H1 (cell line): ENCODE measurements around the gene UBL4A. TPM values are rescaled to one million over a fixed set of nuclear protein-coding genes. Genes with fewer than 3 reads are reported as not detected.

Experiments
- CHD1 ChIP-seq: IDR thresholded peaks from 2 replicates; pipeline ENCODE4 v1.6.1; 2012; ENCODE audit warnings: low read depth, low read length, improper control_type of control experiment
- CREB1 ChIP-seq: IDR thresholded peaks from 2 replicates; pipeline ENCODE4 v1.6.1; 2012; ENCODE audit warnings: inconsistent platforms
- GTF2F1 ChIP-seq: IDR thresholded peaks from 2 replicates; pipeline ENCODE4 v1.6.1; 2012; ENCODE audit warnings: low read depth, low read length, improper control_type of control experiment, borderline replicate concordance
- HDAC6 ChIP-seq: IDR thresholded peaks from one replicate; pipeline ENCODE4 v1.7.1; 2012; ENCODE audit warnings: low read depth, mild to moderate bottlenecking, inconsistent platforms, low read length, moderate library complexity
- JUND ChIP-seq: IDR thresholded peaks from 2 replicates; pipeline ENCODE4 v1.6.1; 2011; ENCODE audit warnings: mild to moderate bottlenecking, improper control_type of control experiment, low read length
- KDM1A ChIP-seq: fragments of 200-600, 300-600 bp; sonication (generic); IDR thresholded peaks from 2 replicates; pipeline ENCODE4 v1.7.1; 2016; ENCODE audit warnings: mild to moderate bottlenecking, low read length, borderline replicate concordance
- KDM5A ChIP-seq: fragments of 200-600 bp; IDR thresholded peaks from 2 replicates; pipeline ENCODE4 v1.7.1; 2012; ENCODE audit warnings: mild to moderate bottlenecking, low read length, inconsistent platforms, mixed read lengths
- POLR2AphosphoS5 ChIP-seq: IDR thresholded peaks from 2 replicates; pipeline ENCODE4 v1.6.1; 2011; ENCODE audit warnings: low read depth, low read length
- RFX5 ChIP-seq: IDR thresholded peaks from 2 replicates; pipeline ENCODE4 v1.6.1; 2011; ENCODE audit warnings: low read depth, low read length, improper control_type of control experiment, borderline replicate concordance
- SP2 ChIP-seq: IDR thresholded peaks from 2 replicates; pipeline ENCODE4 v1.6.1; 2012; ENCODE audit warnings: mild to moderate bottlenecking, low read length, inconsistent platforms
- SP4 ChIP-seq: IDR thresholded peaks from 2 replicates; pipeline ENCODE4 v1.6.1; 2012; ENCODE audit warnings: low read length, inconsistent platforms
- TEAD4 ChIP-seq: IDR thresholded peaks from 2 replicates; pipeline ENCODE4 v1.6.1; 2012; ENCODE audit warnings: low read depth, low read length, inconsistent platforms, mixed read lengths
- polyA plus RNA-seq, 7 experiments: library from polyadenylated mRNA; depleted of rRNA in 3 of 7; stranded (reverse) in 5 of 7; unstranded in 2 of 7; fragments of >200 nt in 5 of 7; fragments of 200-250 nt in 2 of 7; gene quantifications; 1 replicate in 5 of 7; 2 replicates in 1 of 7; 4 replicates in 1 of 7; pipeline versions ENCODE4 v1.2.1 to v1.2.3, GENCODE V29; 2011 to 2013; ENCODE audit warnings: missing spikeins in 2 of 7, mixed read lengths in 2 of 7
- total RNA-seq: library from RNA; stranded (reverse); fragmentation: NEBNext Ultra II Directional; extraction: Animal tissue kit (Norgen Biotek cat#: 25700); gene quantifications from 2 replicates; pipeline ENCODE4 v1.2.1, GENCODE V29; 2021
- TF ChIP-seq, protein P1 (sequence below): fragments of 300-600 bp; sonication (generic); IDR thresholded peaks from 2 replicates; pipeline ENCODE4 v1.7.1; 2012; ENCODE audit warnings: low read length, moderate library complexity, mild to moderate bottlenecking, inconsistent platforms; ENCODE audit not compliant: insufficient replicate concordance

The UBL4A gene
- total and polyA plus RNA-seq, 2 of the 8 experiments (the other 6 are each of a cell fraction or from before 2014, with no cell fraction given) = 23.1 to 31.7 TPM

- TF ChIP-seq, protein P1, sequence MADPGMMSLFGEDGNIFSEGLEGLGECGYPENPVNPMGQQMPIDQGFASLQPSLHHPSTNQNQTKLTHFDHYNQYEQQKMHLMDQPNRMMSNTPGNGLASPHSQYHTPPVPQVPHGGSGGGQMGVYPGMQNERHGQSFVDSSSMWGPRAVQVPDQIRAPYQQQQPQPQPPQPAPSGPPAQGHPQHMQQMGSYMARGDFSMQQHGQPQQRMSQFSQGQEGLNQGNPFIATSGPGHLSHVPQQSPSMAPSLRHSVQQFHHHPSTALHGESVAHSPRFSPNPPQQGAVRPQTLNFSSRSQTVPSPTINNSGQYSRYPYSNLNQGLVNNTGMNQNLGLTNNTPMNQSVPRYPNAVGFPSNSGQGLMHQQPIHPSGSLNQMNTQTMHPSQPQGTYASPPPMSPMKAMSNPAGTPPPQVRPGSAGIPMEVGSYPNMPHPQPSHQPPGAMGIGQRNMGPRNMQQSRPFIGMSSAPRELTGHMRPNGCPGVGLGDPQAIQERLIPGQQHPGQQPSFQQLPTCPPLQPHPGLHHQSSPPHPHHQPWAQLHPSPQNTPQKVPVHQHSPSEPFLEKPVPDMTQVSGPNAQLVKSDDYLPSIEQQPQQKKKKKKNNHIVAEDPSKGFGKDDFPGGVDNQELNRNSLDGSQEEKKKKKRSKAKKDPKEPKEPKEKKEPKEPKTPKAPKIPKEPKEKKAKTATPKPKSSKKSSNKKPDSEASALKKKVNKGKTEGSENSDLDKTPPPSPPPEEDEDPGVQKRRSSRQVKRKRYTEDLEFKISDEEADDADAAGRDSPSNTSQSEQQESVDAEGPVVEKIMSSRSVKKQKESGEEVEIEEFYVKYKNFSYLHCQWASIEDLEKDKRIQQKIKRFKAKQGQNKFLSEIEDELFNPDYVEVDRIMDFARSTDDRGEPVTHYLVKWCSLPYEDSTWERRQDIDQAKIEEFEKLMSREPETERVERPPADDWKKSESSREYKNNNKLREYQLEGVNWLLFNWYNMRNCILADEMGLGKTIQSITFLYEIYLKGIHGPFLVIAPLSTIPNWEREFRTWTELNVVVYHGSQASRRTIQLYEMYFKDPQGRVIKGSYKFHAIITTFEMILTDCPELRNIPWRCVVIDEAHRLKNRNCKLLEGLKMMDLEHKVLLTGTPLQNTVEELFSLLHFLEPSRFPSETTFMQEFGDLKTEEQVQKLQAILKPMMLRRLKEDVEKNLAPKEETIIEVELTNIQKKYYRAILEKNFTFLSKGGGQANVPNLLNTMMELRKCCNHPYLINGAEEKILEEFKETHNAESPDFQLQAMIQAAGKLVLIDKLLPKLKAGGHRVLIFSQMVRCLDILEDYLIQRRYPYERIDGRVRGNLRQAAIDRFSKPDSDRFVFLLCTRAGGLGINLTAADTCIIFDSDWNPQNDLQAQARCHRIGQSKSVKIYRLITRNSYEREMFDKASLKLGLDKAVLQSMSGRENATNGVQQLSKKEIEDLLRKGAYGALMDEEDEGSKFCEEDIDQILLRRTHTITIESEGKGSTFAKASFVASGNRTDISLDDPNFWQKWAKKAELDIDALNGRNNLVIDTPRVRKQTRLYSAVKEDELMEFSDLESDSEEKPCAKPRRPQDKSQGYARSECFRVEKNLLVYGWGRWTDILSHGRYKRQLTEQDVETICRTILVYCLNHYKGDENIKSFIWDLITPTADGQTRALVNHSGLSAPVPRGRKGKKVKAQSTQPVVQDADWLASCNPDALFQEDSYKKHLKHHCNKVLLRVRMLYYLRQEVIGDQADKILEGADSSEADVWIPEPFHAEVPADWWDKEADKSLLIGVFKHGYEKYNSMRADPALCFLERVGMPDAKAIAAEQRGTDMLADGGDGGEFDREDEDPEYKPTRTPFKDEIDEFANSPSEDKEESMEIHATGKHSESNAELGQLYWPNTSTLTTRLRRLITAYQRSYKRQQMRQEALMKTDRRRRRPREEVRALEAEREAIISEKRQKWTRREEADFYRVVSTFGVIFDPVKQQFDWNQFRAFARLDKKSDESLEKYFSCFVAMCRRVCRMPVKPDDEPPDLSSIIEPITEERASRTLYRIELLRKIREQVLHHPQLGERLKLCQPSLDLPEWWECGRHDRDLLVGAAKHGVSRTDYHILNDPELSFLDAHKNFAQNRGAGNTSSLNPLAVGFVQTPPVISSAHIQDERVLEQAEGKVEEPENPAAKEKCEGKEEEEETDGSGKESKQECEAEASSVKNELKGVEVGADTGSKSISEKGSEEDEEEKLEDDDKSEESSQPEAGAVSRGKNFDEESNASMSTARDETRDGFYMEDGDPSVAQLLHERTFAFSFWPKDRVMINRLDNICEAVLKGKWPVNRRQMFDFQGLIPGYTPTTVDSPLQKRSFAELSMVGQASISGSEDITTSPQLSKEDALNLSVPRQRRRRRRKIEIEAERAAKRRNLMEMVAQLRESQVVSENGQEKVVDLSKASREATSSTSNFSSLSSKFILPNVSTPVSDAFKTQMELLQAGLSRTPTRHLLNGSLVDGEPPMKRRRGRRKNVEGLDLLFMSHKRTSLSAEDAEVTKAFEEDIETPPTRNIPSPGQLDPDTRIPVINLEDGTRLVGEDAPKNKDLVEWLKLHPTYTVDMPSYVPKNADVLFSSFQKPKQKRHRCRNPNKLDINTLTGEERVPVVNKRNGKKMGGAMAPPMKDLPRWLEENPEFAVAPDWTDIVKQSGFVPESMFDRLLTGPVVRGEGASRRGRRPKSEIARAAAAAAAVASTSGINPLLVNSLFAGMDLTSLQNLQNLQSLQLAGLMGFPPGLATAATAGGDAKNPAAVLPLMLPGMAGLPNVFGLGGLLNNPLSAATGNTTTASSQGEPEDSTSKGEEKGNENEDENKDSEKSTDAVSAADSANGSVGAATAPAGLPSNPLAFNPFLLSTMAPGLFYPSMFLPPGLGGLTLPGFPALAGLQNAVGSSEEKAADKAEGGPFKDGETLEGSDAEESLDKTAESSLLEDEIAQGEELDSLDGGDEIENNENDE = no peak
- TF ChIP-seq KDM5A (no peak), SP2 (no peak), JUND (no peak), TEAD4 (no peak), CREB1 (peak; percentile 91), CHD1 (no peak), POLR2AphosphoS5 (peak; percentile 50), GTF2F1 (no peak), KDM1A (no peak), SP4 (no peak), RFX5 (no peak), HDAC6 (no peak)
These were observed 4.1 kb upstream of the UBL4A start, which contains the start of gene SLC10A3 (continued) for GRCh38 chrX:154490414-154491083.
